ENCODE measurements around the gene ADGRA3.

ADGRA3 gene

GRCh38 chr4:22515888-22516541 is at the start of gene ADGRA3:
Gene ADGRA3 (minus strand): TSS chr4:22516066. CDS start chr4:22515784, 282 bp downstream.
- DNase-seq: no peak

DNA sequence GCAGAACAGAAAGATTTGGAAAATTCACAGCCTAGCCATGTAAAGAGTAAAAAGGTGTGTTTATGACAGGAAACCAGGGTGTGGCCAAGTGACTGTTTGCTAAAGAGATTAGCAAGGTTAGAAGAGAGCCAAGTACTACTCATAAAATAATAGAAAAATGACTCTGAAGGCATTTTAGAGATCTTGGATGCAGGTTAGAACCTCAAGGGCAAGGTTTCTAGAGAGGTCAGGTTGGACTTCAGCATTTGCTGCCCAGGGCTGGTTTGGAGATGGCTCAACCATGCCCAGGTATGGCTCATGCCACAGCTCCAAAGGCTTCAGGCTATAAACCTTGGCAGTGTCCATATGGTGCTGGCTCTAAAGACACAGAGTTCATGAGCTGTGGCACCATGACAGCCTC is 40.6 kb upstream of the ADGRA3 start:
- DNase-seq: no peak

DNA sequence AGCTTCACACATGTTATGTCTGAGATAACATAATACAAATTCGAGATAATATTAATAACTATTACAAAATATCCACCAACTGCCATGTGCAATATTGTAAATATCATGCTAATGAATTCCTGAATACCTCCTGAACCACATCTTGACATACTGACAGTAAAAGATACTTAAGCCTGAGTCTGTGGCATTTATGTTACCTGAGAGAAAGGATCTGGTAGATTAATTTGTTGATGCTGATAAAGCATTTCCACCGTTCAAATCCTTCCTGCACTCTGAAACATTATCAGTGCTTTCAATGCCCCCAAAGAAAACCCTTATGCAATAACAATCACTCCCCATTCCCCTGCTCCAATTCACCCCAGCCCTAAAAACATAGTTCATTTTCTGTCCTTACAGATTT is 38.8 kb upstream of the ADGRA3 start:
- no peak for DNase-seq

DNA sequence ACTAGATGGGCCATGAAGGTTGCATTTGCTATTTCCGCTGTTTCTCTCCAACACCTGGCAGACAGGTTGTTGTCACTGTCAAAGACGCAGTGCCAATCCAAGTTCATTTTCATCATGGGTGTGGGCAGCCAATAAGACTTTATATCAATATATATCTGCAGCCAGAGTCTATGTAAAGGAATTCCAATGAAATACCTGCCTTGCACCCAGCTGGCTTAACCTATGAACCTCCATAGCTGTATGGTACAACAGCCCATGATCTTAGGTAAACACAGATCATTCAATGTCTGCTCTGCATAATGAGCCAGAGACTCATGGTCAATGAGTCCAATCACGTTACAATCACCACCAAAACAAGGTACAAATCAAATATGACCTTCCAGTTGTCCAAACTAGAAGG is 37.7 kb upstream of the ADGRA3 start:
- no peak for DNase-seq

DNA sequence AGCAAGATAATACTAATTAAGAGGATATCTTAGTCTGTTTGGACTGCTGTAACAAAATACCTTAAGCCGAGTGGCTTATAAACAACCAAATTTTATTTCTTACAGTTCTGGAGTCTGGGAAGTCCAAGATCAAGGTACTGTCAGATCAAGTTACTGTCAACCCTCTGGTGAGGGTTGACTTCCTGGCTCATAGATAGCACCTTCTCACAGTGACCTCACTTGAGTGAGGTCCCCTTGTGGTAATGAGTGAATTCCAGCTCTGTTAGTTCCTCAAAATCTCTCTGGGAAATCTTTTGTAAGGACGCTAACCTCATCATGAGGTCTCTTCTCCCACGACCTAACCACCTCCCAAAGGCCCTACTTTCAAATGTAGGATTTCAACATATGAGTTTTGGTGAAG is 36.9 kb upstream of the ADGRA3 start:
- no peak for DNase-seq

- no peak for DNase-seq
Observed at GRCh38 chr4:22551550-22551949, 35.7 kb upstream of the ADGRA3 start.

GRCh38 chr4:22546299-22546698 is 30.4 kb upstream of the ADGRA3 start:
- DNase-seq: no peak

- no peak for DNase-seq
Observed at GRCh38 chr4:22539251-22539650, 23.4 kb upstream of the ADGRA3 start.

- no peak for DNase-seq
Observed at GRCh38 chr4:22537864-22538263, 22.0 kb upstream of the ADGRA3 start.

DNA sequence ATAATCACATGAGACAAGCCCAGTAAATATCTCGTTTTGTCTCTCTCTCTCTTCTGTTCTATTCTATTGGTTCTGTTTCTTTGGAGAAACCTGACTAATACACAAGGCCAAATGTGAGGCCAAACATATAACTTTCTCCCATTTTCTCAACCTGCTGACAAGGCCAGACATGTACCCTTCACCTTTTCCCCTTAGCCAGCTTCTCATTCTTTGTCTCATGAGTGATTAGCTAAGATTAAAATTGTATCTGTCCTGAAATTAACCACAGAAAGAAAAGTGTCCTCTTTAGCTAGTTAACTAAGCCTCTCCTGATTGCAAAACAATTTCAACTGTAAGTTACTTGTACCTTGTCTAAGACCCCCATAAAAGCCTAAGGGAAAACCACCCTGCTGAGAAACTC is 18.5 kb upstream of the ADGRA3 start:
- no peak for DNase-seq

GRCh38 chr4:22532896-22533295 is 17.0 kb upstream of the ADGRA3 start:
- no peak for DNase-seq

DNA sequence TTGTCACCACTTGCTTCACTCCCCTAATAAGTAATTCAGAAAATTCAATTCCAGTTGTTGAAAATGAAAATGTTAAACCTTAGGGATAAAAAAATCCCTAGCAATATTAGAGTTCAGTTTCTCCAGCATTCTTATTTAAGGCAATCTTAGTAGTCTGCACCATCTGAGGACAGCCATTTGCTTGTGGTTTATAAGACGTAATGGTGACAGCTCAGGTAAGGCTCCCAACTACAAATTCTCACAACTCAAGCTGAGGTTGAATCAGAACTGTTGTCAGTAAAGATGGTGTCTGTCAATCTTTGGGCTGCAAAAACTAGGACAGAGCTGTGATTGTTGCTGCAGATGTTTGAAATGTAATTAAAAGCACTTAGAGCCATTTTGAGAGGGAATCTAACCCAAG is 16.3 kb upstream of the ADGRA3 start:
- DNase-seq: no peak

GRCh38 chr4:22531311-22532019 is 15.6 kb upstream of the ADGRA3 start:
- DNase-seq: no peak

- no peak for DNase-seq
Observed at GRCh38 chr4:22524895-22525294, 9.0 kb upstream of the ADGRA3 start.

DNA sequence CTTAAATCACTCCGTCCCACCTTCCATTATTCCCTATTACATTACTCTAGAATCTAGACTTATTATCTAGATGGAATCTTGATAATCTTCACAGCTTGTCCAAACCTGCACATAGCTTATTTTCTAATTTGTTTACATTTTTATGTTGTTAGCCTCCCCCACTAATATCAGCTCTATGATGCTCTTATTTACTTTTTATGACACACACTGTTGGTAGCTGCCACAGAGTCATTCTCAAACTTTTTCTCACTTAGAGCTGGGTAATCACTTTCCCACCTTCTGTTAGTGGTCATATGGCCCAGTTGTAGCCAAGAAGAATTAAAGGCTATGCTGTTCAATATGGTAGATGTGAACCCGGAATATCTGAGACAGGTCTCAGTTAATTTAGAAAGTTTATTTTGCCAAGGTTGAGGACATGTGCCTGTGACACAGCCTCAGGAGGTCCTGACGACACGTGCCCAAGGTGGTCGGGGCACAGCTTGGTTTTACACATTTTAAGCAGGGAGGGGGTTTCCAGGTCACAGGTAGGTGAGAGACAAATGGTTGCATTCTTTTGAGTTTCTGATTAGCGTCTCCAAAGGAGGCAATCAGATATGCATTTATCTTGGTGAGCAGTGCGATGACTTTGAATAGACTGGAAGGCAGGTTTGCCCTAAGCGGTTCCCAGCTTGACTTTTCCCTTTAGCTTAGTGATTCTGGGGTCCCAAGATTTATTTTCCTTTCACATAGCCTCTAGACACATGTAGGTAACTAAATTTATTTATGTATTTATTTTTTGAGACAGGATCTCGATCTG is 7.0 kb upstream of the ADGRA3 start:
- no peak for DNase-seq

DNA sequence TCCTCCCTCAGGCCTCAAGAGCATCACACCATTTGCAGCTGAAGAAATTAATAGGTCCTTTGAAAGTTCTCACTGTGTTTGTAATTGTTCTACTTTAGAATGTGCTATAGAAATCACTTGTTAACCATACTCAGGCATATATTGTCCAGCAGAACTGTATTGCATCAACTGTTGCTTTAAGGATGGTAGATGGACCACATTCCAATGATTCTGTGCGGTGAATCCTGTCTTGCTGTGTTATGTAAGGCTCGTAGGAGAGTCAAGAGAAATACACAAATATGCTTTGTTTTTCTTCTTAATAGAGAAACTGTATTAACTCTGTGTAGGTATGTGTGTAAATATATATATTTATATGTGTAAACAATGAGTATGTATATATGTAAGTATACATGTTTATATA is 6.3 kb upstream of the ADGRA3 start:
- DNase-seq: no peak

DNA sequence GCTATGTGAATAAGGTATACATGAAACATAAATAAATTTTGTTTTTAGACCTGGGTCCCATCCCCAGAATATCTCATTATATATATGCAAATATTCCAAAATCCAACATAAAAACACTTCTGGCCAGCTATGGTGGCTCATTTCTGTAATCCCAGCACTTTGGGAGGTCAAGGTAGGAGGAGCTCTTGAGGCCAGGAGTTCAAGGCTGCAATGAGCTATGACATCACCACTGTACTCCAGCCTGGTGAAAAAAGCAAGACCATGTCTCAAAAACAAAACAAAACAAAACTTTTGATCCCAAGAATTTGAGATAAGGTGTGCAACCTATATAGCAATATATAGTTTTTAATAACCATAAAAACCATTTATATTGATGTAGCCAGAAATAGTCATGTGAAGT is 5.4 kb upstream of the ADGRA3 start:
- DNase-seq: no peak

DNA sequence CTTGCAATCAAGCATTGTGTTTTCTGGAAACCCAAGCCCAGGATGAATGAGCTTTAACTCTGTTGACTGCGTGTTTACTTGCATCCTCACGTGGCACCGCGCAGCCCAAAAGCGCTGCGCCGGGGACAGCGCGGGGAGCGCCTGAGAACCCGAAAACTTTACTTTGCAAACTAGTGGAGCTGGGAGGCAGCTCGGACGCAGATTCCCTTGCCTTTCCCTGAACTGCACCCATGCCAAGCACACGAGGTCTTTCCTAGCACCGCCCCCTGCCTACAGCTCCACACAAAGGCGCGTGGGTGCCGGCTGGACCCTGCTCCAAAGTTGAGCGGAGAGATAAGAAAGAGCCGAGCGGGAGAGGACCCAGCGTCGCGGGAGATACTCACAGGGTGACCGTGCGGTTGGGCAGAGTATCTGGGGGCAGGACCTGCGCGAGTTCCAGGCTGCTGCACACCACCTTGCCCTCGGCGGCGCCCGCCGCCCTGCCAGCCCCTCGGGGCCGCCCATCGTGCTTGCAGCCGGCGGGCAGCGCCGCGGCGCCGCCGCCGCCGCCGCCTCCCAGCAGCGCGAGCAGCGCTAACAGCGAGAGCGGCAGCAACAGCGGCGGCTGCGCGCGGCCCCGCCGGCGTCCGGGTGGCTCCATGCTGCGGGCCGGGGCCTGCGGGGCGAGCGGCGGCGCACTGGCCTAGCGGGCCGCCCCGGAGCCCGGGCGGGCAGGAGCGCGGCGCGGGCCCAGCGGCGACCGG is 550 bp downstream of the ADGRA3 start:
- no peak for DNase-seq

DNA sequence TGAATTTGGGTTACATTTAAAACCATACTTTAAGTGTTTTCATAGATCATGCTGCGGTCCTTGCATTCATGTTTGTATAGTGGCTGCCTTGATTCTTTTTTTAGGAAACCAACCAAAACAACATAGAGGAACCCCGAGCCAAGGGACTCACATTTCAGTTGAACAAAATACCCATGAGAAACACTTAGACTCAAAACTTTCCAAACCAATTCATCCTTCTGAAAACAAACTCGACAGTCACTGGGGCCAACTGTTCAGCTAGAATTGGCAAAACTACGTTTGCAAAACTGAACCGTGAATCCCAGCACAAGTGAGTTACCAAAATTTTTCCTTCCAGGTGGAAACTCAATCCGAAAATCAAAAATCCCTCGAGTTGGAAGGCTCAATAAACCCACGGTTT is 1.4 kb downstream of the ADGRA3 start:
- DNase-seq: no peak

GRCh38 chr4:22514001-22514400 is 1.9 kb downstream of the ADGRA3 start:
- no peak for DNase-seq

GRCh38 chr4:22512306-22512705 is 3.6 kb downstream of the ADGRA3 start:
- no peak for DNase-seq

- DNase-seq: no peak
Observed at GRCh38 chr4:22510750-22511149, 5.1 kb downstream of the ADGRA3 start.

GRCh38 chr4:22508376-22508775 is 7.5 kb downstream of the ADGRA3 start:
- DNase-seq: no peak

Data from activated effector memory CD4-positive, alpha-beta T cell treated with anti-CD3 and anti-CD28 coated beads, Interleukin-2, amount 50 U/mL, for 16 hours (primary cell).